CD4-positive, alpha-beta T cell (primary cell): Measurements from ENCODE around the gene RETREG3. TPM values are rescaled to one million over a fixed set of nuclear protein-coding genes. Genes with fewer than 3 reads are reported as not detected.

Experiments used
- ATAC-seq: fragments of 200-7000 bp; cut with Tn5 transposase; one replicate; pipeline ENCODE4 v1.10.0; 2022; ENCODE audit warnings: mild to moderate bottlenecking; ENCODE audit not compliant: poor library complexity
- CTCF ChIA-PET: fragments of 350-600 bp; sonication (Branson Sonifier 250); formaldehyde crosslinking; loops from one replicate; lab custom pipeline; 2021; ENCODE audit warnings: antibody characterized with exemption, inconsistent platforms; lab: Charles Lee
- POLR2A ChIA-PET: fragments of 350-600 bp; sonication (Branson Sonifier 250); formaldehyde crosslinking; loops from one replicate; lab custom pipeline; 2021; ENCODE audit warnings: antibody characterized with exemption, inconsistent platforms; lab: Charles Lee
- DNase-seq, 14 experiments: peaks; one replicate each; pipeline ENCODE4 v3.0.0-alpha.2; 2013 to 2020; ENCODE audit warnings: mixed read lengths in 2 of 14
- H3K27ac ChIP-seq, 2 donors: one replicate each; pipeline versions ENCODE4 v1.5.1 to v1.7.0; 2013; ENCODE audit warnings: low read length in 2 of 2, low read depth in 1 of 2, mild to moderate bottlenecking in 1 of 2
- H3K27me3 ChIP-seq, 2 experiments: 1 replicate in 1 of 2; 2 replicates in 1 of 2; pipeline versions ENCODE4 v1.6.1 to v1.7.0; 2013; ENCODE audit warnings: low read length in 2 of 2, control low read depth in 1 of 2, mild to moderate bottlenecking in 1 of 2, moderate library complexity in 1 of 2; ENCODE audit not compliant: insufficient read depth in 2 of 2, control insufficient read depth in 1 of 2
- H3K36me3 ChIP-seq: one replicate; pipeline ENCODE4 v1.6.1; 2013; ENCODE audit warnings: low read length, control low read depth; ENCODE audit not compliant: insufficient read depth
- H3K4me1 ChIP-seq: one replicate; pipeline ENCODE4 v1.6.1; 2013; ENCODE audit warnings: low read length, control low read depth; ENCODE audit not compliant: insufficient read depth
- H3K4me3 ChIP-seq: one replicate; pipeline ENCODE4 v1.5.1; 2013; ENCODE audit warnings: mild to moderate bottlenecking, low read length, moderate library complexity
- H3K9me3 ChIP-seq, 2 experiments: 1 replicate in 1 of 2; 2 replicates in 1 of 2; pipeline versions ENCODE4 v1.6.1 to v1.7.0; 2013; ENCODE audit warnings: low read length in 2 of 2, mild to moderate bottlenecking in 2 of 2, control low read depth in 1 of 2, moderate library complexity in 1 of 2; ENCODE audit not compliant: control insufficient read depth in 1 of 2, insufficient read depth in 1 of 2
- H3K27ac Mint-ChIP-seq: one replicate; pipeline ENCODE4 v1.8.0; 2020; ENCODE audit warnings: mixed read lengths
- H3K27me3 Mint-ChIP-seq: one replicate; pipeline ENCODE4 v1.8.0; 2021; ENCODE audit warnings: mixed read lengths
- H3K36me3 Mint-ChIP-seq: one replicate; pipeline ENCODE4 v1.8.0; 2021; ENCODE audit warnings: low read depth, mixed read lengths
- H3K4me1 Mint-ChIP-seq: one replicate; pipeline ENCODE4 v1.8.0; 2021; ENCODE audit warnings: low read depth, mixed read lengths
- H3K4me3 Mint-ChIP-seq: one replicate; pipeline ENCODE4 v1.8.0; 2020; ENCODE audit warnings: mild to moderate bottlenecking, mixed read lengths
- H3K9me3 Mint-ChIP-seq: one replicate; pipeline ENCODE4 v1.8.0; 2020; ENCODE audit warnings: mixed read lengths
- CTCF ChIP-seq: fragments of 200-600 bp; IDR thresholded peaks from one replicate; pipeline ENCODE4 v1.8.0; 2022; ENCODE audit warnings: antibody characterized with exemption, mild to moderate bottlenecking
- intact Hi-C, 2 experiments: fragments of 100-400 bp; cut with DNase I in 1 of 2; cut with micrococcal nuclease in 1 of 2; formaldehyde crosslinking; loops; one replicate each; pipeline versions ENCODE4 v1.15.1 to v1.9.0; 2023 to 2025; cut with DNase I, micrococcal nuclease
- total RNA-seq, 174 experiments: library from RNA in 2 of 174; stranded (reverse) in 2 of 174; gene quantifications; one replicate each; pipeline ENCODE4 v1.2.3 and lab custom pipeline; 2021 to 2026

Gene RETREG3
- total RNA-seq, 2 experiments from 2014 or later, result 46.7 to 48.7 TPM

GRCh38 chr17:42596386-42596785 lies 12.8 kb downstream of the RETREG3 start:
- Mint-ChIP-seq H3K27me3 (no peaks in the 10 kb centered on the region), H3K27ac (no peak overlapping the region), H3K4me1 (peaks cover 31% of the 10 kb centered on the region), H3K9me3 (no peaks in the 10 kb centered on the region), H3K4me3 (no peak overlapping the region), H3K36me3 (peaks cover 57% of the 10 kb centered on the region)
- H3K27ac ChIP-seq, result no peak overlapping the region
- no peaks in the 10 kb centered on the region for H3K9me3 ChIP-seq
- intact Hi-C loops, result no loop called here
- H3K4me1 ChIP-seq, result peaks cover 16% of the 10 kb centered on the region
- no peak for TF ChIP-seq CTCF
- no peaks in the 10 kb centered on the region for H3K27me3 ChIP-seq
- ATAC-seq, result no peak
- ChIA-PET CTCF (interaction anchor here (1.1 kb wide), 1 partner anchor 18 kb away, joined by 6 read pairs; no protein-coding TSS in a partner anchor), POLR2A (no interaction called here)
- H3K4me3 ChIP-seq, result no peak overlapping the region
- DNase-seq, result no peak
- peaks cover 48% of the 10 kb centered on the region for H3K36me3 ChIP-seq

GRCh38 chr17:42591411-42591810 lies 17.8 kb downstream of the RETREG3 start:
- ATAC-seq (no peak), DNase-seq (no peak)
- intact Hi-C loops, result no loop called here
- peaks cover 4% of the 10 kb centered on the region for H3K4me1 ChIP-seq
- Mint-ChIP-seq H3K27me3 (no peaks in the 10 kb centered on the region), H3K27ac (no peak overlapping the region), H3K36me3 (peaks cover 78% of the 10 kb centered on the region), H3K4me1 (peaks cover 8% of the 10 kb centered on the region), H3K4me3 (no peak overlapping the region), H3K9me3 (no peaks in the 10 kb centered on the region)
- H3K27ac ChIP-seq, result no peak overlapping the region
- no peak for TF ChIP-seq CTCF
- no peaks in the 10 kb centered on the region for H3K9me3 ChIP-seq
- H3K4me3 ChIP-seq, result no peak overlapping the region
- CTCF ChIA-PET, result interaction anchor here (3.6 kb wide), 1 partner anchor 13 kb away, joined by 9 read pairs; the partner anchor contains the start of gene PSMC3IP
- H3K27me3 ChIP-seq, result no peaks in the 10 kb centered on the region
- peaks cover 76% of the 10 kb centered on the region for H3K36me3 ChIP-seq
- POLR2A ChIA-PET, result interaction anchor here (1.5 kb wide), 1 partner anchor 14 kb away, joined by 3 read pairs; no protein-coding TSS in a partner anchor

GRCh38 chr17:42590886-42591285 lies 18.3 kb downstream of the RETREG3 start:
- no peak for TF ChIP-seq CTCF
- Mint-ChIP-seq H3K27me3 (no peaks in the 10 kb centered on the region), H3K4me1 (peaks cover 5% of the 10 kb centered on the region), H3K9me3 (no peaks in the 10 kb centered on the region), H3K27ac (no peak overlapping the region), H3K36me3 (peaks cover 80% of the 10 kb centered on the region), H3K4me3 (no peak overlapping the region)
- intact Hi-C loops, result no loop called here
- ChIA-PET POLR2A (no interaction called here), CTCF (interaction anchor here (3.6 kb wide), 1 partner anchor 13 kb away, joined by 9 read pairs; the partner anchor contains the start of gene PSMC3IP)
- H3K9me3 ChIP-seq, result no peaks in the 10 kb centered on the region
- H3K4me3 ChIP-seq, result no peak overlapping the region
- peaks cover 4% of the 10 kb centered on the region for H3K4me1 ChIP-seq
- no peak for DNase-seq
- ATAC-seq, result no peak
- peaks cover 79% of the 10 kb centered on the region for H3K36me3 ChIP-seq
- H3K27ac ChIP-seq, result no peak overlapping the region
- H3K27me3 ChIP-seq, result no peaks in the 10 kb centered on the region
